Activated CD4-positive, alpha-beta T cell treated with anti-CD3 and anti-CD28 coated beads, Interleukin-10, Interleukin-2, amounts not matched to agents 100 ng/mL and 50 ng/mL, durations not matched to agents 16 hours and 8 hours (primary cell): Measurements from ENCODE around the gene UGT1A3.
"Not testable (repeated sequence)": the region's sequence is repeated elsewhere in the genome, so short reads cannot be mapped to it uniquely, and the experiment has no call there.

Source experiments
- DNase-seq: peaks from one replicate; pipeline ENCODE4 v3.0.0-alpha.2; 2020

Gene UGT1A3

DNA sequence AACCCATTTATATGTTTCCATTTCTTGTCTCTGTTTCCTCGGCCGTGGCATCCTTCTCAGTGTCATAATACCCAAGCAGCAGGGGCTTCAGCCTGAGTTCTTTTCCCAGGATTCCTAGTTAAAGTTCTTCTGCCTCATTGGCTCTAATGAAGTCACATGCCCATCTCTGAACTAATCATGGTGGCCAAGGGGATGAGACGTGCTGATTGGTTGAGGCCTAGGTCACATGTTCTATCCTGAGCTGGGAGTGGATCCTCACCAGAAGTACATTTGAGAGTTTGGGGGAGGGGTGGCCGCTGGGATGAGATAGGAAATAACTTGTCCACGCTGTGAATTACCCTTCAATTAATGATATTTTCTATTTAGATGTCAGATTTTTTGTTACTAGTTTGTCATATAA, 19.9 kb upstream of the UGT1A3 start:
- DNase-seq: no peak

DNA sequence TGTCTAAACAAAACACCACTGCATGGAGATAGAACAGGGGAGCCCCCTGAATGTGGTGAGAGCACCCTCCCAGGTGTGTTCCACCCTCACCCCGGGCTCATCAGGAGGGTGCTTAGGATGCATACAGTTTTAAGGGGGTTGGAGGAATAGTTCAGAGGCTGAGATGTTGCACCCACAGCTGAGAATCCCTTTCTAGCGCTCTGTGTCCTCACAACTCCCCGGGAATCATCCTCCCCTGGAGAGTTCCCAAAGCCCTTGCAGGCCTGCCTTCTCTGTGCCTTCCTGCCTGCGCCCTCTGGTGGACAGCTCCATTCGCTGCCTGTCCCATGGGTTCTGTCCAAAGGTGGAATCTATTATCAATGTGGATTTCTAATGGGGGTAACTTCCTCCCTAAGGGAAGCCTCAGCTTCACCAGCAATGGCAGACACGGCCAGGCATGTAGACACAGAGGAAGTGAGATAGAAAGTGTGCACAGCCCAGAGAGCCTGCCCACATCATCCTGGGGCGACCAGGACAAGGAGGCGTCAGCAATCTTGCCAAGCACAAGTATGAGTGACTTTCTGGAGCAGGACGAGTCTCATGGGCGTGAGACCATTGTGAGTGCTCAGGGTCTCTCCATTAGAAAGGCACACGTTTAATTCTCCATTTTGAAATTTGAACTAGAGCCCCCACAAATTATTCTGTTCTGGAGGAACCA, 17.4 kb upstream of the UGT1A3 start:
- peak; percentile 68 for DNase-seq

- DNase-seq: no peak
Measured at GRCh38 chr2:233712611-233713261, 16.1 kb upstream of the UGT1A3 start, which contains the start of gene UGT1A5. Gene UGT1A5 (plus strand): TSS chr2:233712907. CDS start chr2:233712992, 85 bp downstream.

DNA sequence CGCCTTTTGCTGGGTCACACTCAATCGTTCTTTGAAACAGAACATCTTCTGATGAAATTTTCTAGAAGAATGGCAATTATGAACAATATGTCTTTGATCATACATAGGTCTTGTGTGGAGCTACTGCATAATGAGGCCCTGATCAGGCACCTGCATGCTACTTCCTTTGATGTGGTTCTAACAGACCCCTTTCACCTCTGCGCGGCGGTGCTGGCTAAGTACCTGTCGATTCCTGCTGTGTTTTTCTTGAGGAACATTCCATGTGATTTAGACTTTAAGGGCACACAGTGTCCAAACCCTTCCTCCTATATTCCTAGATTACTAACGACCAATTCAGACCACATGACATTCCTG, 15.6 kb upstream of the UGT1A3 start:
- no peak for DNase-seq

DNA sequence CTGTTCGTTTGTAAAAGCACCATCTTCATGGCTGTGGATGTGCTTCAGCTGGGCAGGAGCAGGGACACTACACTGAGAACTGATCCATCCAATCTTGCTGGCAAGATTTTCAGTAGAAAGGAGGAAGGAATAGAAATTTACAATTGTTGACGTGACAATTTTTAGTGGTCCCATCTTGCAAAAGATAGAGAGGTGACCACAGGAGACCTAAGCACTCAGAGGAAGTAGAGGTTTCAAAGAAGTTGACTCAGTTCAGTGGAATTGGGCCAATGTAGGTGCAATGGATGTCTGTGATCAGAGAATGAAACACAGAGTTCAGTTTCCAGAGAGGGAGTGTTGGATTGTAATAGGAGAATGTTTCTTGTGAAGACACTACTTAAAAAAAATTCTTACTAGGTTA, 14.7 kb upstream of the UGT1A3 start:
- DNase-seq: no peak

DNA sequence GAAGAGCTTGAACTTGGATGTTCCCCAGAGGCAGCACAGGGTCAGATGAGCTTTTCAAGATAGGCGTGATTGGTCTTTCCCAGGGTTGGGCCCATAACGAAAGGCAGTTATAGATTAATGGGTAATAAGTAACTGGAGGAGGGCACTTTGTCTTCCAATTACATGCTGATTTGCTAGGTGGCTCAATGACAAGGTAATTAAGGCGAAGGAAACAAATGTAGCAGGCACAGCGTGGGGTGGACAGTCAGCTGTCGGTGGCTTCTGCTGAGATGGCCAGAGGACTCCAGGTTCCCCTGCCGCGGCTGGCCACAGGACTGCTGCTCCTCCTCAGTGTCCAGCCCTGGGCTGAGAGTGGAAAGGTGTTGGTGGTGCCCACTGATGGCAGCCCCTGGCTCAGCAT, 10.3 kb upstream of the UGT1A3 start, which contains the start of gene UGT1A4:
TSS of gene UGT1A4 (plus strand) at position 185 of the 400 bp plus-strand sequence. CDS start at position 270, 85 bp downstream.
- DNase-seq: no peak

DNA sequence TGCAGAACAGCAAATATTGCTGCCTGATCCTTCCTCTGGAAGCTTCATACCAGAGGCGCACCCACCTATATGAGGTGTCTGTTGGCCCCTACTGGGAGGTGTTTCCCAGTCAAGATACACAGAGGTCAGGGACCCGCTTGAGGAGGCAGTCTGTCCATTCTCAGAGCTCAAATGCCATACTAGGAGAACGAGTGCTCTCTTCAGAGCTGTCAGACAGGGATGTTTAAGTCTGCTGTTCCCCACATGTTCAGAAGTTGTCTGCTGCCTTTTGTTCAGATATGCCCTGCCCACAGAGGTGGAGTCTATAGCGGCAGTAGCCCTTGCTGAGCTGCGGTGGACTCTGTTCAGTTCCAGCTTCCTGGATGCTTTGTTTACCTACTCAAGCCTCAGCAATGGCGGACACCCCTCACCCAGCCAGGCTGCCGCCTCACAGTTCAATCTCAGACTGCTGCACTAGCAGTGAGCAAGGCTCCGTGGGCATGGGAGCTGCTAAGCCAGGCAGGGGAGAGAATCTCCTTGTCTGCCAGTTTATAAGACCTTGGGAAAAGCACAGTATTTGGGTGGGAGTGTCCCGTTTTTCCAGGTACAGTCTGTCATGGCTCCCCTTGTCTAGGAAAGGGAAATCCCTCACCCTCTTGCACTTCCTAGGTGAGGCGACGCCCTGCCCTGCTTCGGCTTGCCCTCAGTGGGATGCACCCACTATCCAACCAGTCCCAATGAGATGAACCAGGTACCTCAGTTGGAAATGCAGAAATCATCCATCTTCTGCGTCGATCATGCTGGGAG, 8.2 kb downstream of the UGT1A3 start:
- DNase-seq: not testable (repeated sequence)

DNA sequence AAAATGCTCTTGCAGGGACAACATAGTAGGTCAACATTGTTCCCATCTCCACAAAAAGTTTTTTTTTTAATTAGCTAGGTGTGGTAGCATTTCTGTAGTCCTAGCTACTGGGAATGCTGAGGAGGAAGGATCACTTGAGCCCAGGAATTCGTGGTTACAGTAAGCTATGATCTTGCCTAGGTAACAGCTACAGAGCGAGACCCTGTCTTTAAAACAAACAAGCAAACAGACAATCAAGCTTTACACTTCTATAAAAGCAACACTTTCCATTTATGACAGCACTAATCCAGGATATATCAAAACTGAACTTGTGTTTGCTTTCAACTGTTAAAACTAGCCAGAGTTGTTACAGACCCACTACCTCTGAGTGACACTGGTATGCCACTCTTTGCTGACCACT, 12.0 kb downstream of the UGT1A3 start:
- DNase-seq: no peak

GRCh38 chr2:233743464-233744259, 14.8 kb downstream of the UGT1A3 start:
- DNase-seq: no peak

DNA sequence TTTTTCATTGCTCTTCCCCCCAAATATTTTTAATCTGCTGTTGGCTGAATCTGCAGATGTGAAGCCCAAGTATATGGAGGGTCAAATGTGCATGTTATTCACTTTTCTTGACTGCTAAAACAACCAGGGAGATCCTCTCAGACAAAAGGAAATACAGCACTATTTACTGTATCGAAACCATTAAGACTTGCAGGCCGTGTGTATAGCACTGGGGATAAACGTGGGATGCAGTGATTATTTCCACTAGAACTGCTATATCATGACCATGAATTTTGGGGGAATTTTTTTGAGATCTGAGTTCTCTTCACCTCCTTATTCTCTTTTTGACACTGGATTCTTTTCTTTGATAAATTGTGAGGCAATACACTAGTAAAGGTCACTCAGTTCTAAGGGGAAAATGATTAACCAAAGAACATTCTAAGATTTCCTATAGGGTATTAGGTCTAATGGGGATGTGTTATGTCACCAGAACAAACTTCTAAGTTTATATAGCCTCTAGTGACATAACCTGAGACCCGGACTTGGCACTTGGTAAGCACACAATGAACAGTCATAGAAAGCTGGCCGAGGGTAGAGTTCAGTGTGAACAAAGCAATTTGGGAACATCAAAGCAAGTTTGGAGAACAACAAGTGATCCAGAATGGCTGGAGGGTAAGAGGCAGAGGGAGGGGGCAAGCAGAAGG, 16.4 kb downstream of the UGT1A3 start:
- no peak for DNase-seq

- DNase-seq: not testable (repeated sequence)
Measured at GRCh38 chr2:233745838-233746237, 17.0 kb downstream of the UGT1A3 start.

DNA sequence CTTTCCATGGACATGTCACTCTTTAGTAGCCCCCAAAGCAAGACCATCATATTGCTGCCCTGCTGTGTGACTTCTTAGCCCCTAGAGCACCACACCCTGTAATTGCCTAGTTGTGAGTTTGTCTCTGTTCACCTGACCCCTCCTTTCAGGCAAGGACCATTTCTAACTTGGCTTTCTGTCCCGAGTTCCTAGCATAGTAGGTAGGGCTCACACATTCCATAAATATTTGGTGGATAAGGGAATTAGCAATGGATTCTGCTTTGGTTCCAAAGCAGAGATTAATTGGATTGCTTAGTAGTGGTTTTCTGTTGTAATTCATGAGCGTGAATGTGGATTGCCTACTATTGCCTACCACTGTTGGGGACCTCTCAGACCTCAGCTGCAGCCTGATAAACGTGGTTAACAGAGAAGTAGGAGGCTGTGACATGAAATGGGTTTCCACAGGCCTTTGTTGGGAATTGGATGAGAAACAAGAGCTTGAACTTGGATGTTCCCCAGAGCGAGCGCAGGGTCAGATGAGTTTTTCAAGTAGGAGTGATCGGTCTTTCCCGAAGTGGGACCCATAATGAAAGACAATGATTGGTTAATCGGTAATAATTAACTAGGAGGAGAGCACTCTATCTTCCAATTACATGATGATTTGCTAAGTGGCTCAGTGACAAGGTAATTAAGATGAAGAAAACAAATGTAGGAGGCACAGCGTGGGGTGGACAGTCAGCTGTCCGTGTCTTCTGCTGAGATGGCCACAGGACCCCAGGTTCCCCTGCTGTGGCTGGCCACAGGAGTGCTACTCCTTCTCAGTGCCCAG, 17.8 kb downstream of the UGT1A3 start:
- no peak for DNase-seq

- DNase-seq: no peak
Measured at GRCh38 chr2:233747283-233747544, 18.4 kb downstream of the UGT1A3 start.

- DNase-seq: not testable (repeated sequence)
Measured at GRCh38 chr2:233750689-233751088, 21.8 kb downstream of the UGT1A3 start.

GRCh38 chr2:233751212-233752009, 22.6 kb downstream of the UGT1A3 start:
- DNase-seq: not testable (repeated sequence)

DNA sequence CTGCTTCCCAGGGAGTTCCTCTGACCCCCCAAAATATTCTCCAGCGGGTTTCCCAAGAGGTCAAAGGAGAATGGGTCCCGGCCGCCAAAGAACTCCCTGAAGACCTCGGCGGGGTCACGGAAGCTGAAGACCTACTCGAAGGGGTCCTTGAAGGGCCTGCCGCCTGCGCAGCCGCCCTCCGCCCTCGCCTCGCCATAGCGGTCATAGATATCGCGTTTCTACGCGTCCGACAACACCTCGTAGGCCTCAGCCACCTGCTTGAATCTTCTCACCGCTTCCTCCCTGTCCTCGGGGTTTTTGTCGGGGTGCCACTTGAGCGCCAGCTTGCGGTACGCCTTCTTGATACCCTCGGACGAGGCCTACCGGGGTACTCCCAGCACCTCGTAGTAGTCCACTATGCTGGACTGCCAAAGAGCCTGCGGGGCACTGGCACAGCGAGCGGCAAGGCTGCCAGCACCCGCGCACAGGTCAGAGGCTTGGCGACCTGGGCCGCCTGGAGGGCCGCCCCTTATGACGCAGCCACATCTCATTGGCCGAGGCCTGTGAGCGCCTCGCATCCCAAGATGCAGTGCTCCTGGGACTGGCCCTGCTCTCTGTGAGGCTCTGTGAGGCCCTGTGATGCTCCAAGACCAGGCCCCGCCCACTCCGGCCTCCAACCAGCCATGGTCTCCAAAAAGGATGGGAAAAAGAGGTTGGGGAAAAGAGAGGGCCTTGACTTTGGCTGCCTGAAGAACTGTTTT, 26.2 kb downstream of the UGT1A3 start:
- no peak for DNase-seq

- no peak for DNase-seq
Measured at GRCh38 chr2:233756429-233757081, 27.7 kb downstream of the UGT1A3 start.

DNA sequence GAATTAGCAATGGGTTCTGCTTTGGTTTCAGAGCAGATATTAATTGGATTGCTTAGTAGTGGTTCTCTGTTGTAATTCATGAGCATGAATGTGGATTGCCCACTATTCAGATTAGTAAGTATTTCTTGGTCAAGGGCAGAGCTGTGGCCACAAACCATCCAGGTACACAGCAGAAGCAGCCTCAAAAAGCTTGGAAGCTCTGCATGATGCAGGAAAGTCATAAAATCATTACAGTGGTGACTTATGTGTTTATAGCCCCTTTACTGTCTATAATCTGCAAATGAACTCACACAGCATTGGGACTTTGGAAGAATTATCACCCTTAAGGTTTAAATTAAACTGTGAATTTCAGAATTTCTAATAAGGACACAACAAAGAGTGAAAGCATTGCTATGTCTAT, 29.3 kb downstream of the UGT1A3 start:
- no peak for DNase-seq

DNA sequence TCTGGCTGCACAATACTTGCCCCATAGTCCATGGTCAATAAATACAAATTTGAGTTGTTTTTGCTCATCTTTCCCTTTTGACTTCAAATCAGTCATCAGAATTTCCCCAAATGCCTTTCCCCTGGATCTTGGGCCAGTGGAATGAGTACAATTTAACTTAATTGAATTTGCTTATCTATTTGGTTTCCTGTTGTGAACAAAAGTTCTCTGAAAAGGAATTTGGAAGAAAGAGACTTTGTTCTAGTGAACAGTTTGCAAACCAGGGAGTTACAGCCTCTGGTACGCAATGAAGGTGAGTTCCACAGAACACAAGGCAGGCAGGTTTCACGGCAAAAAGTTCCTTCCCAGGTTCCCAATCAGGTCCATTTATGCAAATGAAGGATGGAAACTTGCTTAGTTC, 30.0 kb downstream of the UGT1A3 start:
- DNase-seq: no peak

- DNase-seq: no peak
Measured at GRCh38 chr2:233760043-233760442, 31.2 kb downstream of the UGT1A3 start, which contains the start of gene UGT1A1. Gene UGT1A1 (plus strand): TSS chr2:233760270. CDS start chr2:233760288, 18 bp downstream.
